GM12864 (cell line): ENCODE data around the gene GCN1.

Experiments used
- DNase-seq: peaks from one replicate; pipeline ENCODE4 v3.0.0-alpha.2; 2011; ENCODE audit warnings: low read depth
- H3K4me3 ChIP-seq: 2 replicates; pipeline ENCODE4 v1.5.1; 2011; ENCODE audit warnings: mild to moderate bottlenecking, low read depth, low read length, control low read depth
- TF ChIP-seq, protein P1 (sequence below): IDR thresholded peaks from 2 replicates; pipeline ENCODE4 v1.5.1; 2011; ENCODE audit warnings: low read depth, mild to moderate bottlenecking, moderate library complexity, low read length, control low read depth, inconsistent platforms; ENCODE audit errors: missing control alignments

The GCN1 gene

DNA sequence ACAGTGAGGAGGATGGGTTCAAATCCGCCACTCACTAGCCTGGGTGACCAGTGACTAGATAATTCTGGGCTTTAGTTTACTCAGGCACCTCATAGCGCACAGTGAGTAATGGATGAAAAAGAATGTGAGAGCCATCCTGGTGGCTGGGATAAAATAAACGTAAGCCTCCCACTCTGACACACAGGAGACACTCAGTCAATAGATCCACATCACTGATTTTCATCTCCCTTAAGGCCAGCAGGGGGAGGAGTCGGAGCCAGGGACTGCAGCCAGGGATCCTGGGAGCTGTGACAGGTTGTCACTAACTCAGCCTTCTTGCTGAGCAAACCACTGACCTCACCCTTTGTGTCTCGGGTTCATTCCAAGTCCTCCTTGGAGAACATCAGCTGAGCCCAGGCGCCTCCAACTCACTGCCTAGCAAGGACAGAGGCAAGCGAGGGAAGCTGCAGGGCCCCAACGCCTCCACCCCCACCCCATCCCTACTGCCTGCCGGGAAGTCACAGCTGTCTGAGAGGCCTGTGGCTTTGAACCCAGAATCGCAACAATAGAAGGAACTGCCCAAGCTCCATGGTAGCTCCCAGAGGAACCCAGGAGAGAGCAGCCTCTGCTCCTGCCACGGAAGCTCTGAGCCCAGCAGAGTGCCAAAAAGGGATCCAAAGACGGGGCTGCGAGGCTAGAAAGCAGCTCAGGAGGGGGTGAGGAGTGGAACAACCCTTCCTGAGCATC lies 40.3 kb upstream of the GCN1 start:
- DNase-seq: no peak
- TF ChIP-seq, protein P1, sequence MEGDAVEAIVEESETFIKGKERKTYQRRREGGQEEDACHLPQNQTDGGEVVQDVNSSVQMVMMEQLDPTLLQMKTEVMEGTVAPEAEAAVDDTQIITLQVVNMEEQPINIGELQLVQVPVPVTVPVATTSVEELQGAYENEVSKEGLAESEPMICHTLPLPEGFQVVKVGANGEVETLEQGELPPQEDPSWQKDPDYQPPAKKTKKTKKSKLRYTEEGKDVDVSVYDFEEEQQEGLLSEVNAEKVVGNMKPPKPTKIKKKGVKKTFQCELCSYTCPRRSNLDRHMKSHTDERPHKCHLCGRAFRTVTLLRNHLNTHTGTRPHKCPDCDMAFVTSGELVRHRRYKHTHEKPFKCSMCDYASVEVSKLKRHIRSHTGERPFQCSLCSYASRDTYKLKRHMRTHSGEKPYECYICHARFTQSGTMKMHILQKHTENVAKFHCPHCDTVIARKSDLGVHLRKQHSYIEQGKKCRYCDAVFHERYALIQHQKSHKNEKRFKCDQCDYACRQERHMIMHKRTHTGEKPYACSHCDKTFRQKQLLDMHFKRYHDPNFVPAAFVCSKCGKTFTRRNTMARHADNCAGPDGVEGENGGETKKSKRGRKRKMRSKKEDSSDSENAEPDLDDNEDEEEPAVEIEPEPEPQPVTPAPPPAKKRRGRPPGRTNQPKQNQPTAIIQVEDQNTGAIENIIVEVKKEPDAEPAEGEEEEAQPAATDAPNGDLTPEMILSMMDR: peak; percentile 36
- H3K4me3 ChIP-seq: no peak overlapping the region

DNA sequence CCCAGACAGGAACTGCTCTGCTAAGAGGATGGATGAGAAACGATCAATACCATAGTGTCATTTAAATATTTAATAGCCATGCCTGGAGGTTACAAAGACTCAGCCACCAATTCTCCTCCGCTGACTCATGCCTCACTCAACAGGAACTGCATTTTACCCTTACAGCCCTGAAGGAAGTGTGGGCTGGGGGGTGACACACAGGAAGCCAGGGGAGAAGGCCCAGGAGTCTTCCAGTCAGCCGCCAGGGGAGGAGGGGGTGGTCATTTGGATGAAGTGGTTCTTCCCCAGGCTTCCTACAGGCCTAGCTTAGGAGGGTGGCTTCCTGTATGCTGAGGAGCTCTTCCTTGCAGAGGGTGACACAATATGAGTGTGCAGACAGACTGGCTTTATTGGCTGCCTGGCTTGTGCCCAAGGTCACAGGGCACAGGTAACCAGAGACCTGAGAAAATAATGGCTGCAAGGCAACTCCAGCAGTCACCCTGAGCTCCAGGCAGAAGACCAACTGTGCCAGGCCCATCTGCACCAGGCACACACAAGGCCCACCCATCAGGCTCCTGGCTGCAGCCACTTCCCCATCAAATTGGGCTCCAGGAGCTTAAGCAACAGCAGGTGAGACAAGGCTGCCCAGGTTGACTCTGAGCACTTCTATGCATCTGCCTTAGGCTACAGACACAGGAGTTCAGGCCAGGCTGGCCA lies 36.9 kb upstream of the GCN1 start:
- TF ChIP-seq, protein P1: no peak
- H3K4me3 ChIP-seq: no peak overlapping the region
- no peak for DNase-seq

DNA sequence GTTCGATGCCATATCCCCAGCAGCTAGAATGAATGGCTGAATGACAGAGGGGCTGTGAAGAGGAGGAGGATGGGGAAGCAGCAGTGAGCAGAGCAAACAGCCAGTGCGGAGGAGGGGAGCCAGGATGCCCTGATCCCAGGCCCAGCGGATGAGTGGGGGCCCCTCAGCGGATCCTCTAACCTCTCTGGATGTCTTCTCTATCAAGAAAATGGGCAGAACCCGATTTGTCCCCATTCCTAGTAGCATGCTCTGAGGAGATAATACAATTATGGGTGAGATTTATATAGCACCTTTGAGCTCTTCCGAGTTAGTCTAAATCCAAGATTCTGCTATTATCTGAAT lies 36.4 kb upstream of the GCN1 start:
- H3K4me3 ChIP-seq: no peak overlapping the region
- no peak for DNase-seq
- TF ChIP-seq, protein P1: no peak

DNA sequence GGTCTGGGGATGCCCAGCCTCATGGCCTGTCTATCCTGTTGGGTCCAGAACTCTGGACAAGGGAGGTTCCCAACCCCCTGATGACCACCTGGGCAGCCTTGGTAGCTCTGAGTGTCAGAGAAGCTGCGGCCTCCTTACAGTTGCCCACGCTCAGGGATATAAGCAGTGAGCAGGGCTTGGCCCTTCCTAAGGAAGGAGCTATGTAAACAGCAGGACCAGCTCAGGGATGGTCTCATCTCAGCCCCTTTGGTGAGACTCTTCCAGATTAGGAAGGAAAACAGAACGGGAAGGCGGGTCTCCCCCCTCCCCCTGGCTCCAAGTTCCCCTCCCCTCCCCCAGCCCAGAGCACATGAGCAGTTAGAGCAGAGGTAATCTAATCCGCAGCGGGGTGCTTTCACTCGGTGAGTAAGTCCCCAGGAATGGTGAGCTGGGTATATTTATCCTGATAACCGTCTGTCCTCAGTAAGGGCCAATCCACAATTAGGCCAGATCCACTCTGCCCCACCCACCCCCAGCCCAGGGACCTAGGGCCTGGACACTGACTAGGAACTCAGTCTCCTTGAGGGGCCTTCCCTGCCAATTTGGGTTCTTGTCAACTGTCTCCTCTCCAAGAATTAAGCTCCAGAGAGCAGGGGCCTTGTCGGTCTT lies 35.9 kb upstream of the GCN1 start:
- no peak overlapping the region for H3K4me3 ChIP-seq
- DNase-seq: no peak
- TF ChIP-seq, protein P1: no peak

DNA sequence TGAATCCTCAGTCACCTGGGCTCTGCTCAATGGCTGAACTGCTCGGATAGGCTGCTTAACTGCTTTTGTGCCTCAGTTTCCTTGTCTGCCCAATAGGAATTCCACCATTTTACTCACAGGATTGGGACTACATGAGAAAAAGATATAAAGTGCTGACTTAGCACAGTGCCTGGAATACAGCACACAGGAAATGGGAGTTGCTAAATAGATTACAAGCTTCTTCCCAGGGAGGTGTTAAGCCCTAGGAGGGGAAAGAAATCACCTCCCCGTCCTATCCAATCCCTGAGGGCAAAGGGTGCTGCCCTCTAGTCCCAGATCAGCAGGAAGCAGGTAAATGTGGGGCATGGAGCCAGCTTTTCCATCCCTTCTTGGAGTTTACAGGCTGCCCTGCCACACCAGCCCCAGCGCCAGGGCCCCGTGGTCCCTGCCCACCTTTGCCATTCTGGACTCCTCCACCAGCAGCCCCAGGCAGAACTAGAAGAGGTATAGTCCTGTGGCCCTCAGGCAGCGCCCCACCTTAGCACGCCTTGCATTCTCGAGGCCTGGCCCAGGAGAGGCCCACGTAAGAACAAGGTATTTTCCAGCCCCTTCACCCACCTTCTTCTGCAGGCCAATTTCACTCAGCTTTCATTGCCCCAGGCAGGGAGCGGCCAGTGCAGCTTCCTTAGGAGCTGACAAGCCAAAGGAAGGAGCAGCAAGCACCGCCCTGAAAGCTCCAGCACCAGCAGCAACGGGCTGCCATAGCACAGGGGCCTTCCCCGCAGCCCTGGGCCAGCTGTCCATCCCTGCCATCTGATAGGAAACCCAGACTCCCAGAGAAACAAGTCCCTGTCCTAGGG lies 35.2 kb upstream of the GCN1 start:
- no peak overlapping the region for H3K4me3 ChIP-seq
- DNase-seq: no peak
- TF ChIP-seq, protein P1: no peak

DNA sequence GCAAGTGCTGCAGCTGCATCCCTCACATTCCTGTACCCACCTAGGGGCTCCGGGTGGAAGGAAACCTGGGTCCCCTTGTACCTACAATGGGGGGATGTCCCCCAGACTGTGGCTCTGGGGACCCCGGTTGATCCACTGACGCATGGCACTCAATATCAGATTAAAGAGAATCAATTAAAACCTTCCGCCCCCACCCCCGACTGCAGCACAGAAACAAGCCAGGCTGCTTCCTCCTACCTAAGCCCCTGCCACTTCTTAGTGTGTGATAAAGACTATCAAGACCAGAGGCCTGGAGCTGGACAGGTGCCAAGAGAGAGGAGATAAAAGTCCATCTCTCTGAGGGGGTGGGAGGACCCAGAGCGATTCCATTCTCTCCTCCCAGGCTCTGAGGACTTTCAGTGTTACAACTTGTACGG lies 34.6 kb upstream of the GCN1 start:
- no peak overlapping the region for H3K4me3 ChIP-seq
- TF ChIP-seq, protein P1: no peak
- DNase-seq: no peak
